ENCODE data around the gene BLID.

GRCh38 chr11:122100756-122101080 lies 15.3 kb downstream of the BLID start:
- TF ChIP-seq, protein P1, sequence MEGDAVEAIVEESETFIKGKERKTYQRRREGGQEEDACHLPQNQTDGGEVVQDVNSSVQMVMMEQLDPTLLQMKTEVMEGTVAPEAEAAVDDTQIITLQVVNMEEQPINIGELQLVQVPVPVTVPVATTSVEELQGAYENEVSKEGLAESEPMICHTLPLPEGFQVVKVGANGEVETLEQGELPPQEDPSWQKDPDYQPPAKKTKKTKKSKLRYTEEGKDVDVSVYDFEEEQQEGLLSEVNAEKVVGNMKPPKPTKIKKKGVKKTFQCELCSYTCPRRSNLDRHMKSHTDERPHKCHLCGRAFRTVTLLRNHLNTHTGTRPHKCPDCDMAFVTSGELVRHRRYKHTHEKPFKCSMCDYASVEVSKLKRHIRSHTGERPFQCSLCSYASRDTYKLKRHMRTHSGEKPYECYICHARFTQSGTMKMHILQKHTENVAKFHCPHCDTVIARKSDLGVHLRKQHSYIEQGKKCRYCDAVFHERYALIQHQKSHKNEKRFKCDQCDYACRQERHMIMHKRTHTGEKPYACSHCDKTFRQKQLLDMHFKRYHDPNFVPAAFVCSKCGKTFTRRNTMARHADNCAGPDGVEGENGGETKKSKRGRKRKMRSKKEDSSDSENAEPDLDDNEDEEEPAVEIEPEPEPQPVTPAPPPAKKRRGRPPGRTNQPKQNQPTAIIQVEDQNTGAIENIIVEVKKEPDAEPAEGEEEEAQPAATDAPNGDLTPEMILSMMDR (IDR thresholded peaks at IDR 0.05; ENCODE audit: insufficient read depth, low read length, poor library complexity, severe bottlenecking), result no peak
- TF ChIP-seq EZH2phosphoT487 (conservative IDR thresholded peaks at IDR 0.05; ENCODE audit: low read length), result no peak
